GM18520 (cell line): ENCODE data around the gene IL9R.
"Not testable (repeated sequence)": the region's sequence is repeated elsewhere in the genome, so short reads cannot be mapped to it uniquely, and the experiment has no call there.

ENCODE experiments used
- ATAC-seq: cut with Tn5 transposase; IDR thresholded peaks from one replicate; pipeline ENCODE4 v1.9.1; 2021; ENCODE audit not compliant: unreplicated experiment

The IL9R gene

GRCh38 chrX:155997436-155997835 is at the start of gene IL9R:
TSS of gene IL9R (plus strand) at chrX:155997696. CDS start at chrX:155997760, 64 bp downstream.
- peak; percentile 74 for ATAC-seq

GRCh38 chrX:155949098-155949497 is 48.4 kb upstream of the IL9R start:
- ATAC-seq = no peak

GRCh38 chrX:155951237-155951789 is 46.2 kb upstream of the IL9R start:
- ATAC-seq = no peak

- ATAC-seq = no peak
Observed at GRCh38 chrX:155953055-155953454, 44.4 kb upstream of the IL9R start.

- no peak for ATAC-seq
Observed at GRCh38 chrX:155954793-155955192, 42.7 kb upstream of the IL9R start.

GRCh38 chrX:155956099-155956498 is 41.4 kb upstream of the IL9R start:
- no peak for ATAC-seq

- no peak for ATAC-seq
Observed at GRCh38 chrX:155956649-155957048, 40.8 kb upstream of the IL9R start.

GRCh38 chrX:155957843-155958242 is 39.7 kb upstream of the IL9R start:
- no peak for ATAC-seq

GRCh38 chrX:155959018-155959587 is 38.4 kb upstream of the IL9R start:
- no peak for ATAC-seq

GRCh38 chrX:155962906-155963305 is 34.6 kb upstream of the IL9R start:
- ATAC-seq = no peak

- no peak for ATAC-seq
Observed at GRCh38 chrX:155966876-155967275, 30.6 kb upstream of the IL9R start.

- no peak for ATAC-seq
Observed at GRCh38 chrX:155967653-155968325, 29.7 kb upstream of the IL9R start.

- ATAC-seq = no peak
Observed at GRCh38 chrX:155968326-155968661, 29.2 kb upstream of the IL9R start.

GRCh38 chrX:155968791-155969190 is 28.7 kb upstream of the IL9R start:
- ATAC-seq = no peak

- ATAC-seq = not testable (repeated sequence)
Observed at GRCh38 chrX:155971658-155972057, 25.8 kb upstream of the IL9R start.

- ATAC-seq = not testable (repeated sequence)
Observed at GRCh38 chrX:155972241-155972640, 25.3 kb upstream of the IL9R start.

- ATAC-seq = no peak
Observed at GRCh38 chrX:155983326-155983725, 14.2 kb upstream of the IL9R start.

GRCh38 chrX:155985208-155985607 is 12.3 kb upstream of the IL9R start:
- no peak for ATAC-seq

- ATAC-seq = not testable (repeated sequence)
Observed at GRCh38 chrX:155986995-155987394, 10.5 kb upstream of the IL9R start.

- ATAC-seq = no peak
Observed at GRCh38 chrX:155988859-155989258, 8.6 kb upstream of the IL9R start.

GRCh38 chrX:155993421-155993820 is 4.1 kb upstream of the IL9R start:
- no peak for ATAC-seq

GRCh38 chrX:155995321-155995875 is 2.1 kb upstream of the IL9R start:
- no peak for ATAC-seq
